GM18868 (cell line): Measurements from ENCODE around the gene SCUBE1.

Experiments used
- ATAC-seq: cut with Tn5 transposase; IDR thresholded peaks from one replicate; pipeline ENCODE4 v1.9.1; 2021; ENCODE audit warnings: mild to moderate bottlenecking, moderate library complexity; ENCODE audit not compliant: unreplicated experiment

Gene SCUBE1

DNA sequence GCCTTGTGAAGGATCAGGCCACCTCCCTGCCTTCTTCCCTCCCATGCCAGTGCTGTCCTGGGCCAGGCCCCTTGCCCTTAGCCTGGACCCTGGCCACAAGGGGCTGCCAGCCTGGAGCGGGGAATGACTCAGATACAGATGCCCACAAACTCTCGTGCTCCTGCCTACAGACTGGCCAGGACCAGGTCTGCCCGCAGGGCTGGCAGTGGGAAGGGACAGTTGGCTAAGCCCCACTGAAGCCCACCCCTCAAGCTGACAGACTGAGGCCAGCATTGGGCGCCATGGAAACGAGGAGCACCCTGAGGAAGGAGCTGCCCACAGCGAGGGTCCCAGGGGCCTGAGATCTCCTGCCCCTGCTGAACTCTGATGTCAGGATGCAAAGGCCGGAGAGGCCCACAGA is 14.1 kb downstream of the SCUBE1 start:
- ATAC-seq, result no peak

DNA sequence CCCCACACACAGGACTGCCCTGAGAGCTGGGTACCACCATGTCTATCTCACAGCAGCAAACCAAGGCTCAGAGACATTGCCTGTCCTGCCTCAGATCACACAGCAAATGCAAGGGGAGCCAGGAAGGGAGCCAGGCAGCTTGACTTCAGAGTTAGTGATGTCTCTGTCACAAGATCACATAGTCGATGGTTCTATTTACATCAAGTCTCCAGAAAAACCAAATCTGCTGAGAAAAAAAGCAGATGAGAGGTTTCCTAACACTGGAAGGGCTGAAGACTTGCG is 16.1 kb downstream of the SCUBE1 start:
- ATAC-seq, result no peak

GRCh38 chr22:43326331-43327156 is 16.6 kb downstream of the SCUBE1 start:
- no peak for ATAC-seq

DNA sequence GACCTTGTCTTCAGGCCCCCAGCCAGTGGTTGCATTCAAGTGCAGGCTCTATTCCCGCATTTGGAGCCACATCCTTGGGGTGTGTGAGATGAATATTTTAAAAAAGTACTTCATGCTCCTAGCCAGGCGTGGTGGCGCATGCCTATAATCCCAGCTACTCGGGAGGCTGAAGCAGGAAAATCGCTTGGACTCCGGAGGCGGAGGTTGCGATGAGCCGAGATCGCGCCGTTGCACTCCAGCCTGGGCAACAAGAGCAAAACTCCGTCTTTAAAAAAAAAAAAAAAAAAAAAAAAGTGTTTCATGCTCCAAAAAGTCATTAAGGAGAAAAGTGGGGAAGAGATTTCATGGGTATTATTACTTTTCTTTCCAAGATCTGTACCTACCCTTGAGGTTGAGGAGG is 18.0 kb downstream of the SCUBE1 start:
- no peak for ATAC-seq

- ATAC-seq, result no peak
These were observed 21.9 kb downstream of the SCUBE1 start for GRCh38 chr22:43320943-43321900.

DNA sequence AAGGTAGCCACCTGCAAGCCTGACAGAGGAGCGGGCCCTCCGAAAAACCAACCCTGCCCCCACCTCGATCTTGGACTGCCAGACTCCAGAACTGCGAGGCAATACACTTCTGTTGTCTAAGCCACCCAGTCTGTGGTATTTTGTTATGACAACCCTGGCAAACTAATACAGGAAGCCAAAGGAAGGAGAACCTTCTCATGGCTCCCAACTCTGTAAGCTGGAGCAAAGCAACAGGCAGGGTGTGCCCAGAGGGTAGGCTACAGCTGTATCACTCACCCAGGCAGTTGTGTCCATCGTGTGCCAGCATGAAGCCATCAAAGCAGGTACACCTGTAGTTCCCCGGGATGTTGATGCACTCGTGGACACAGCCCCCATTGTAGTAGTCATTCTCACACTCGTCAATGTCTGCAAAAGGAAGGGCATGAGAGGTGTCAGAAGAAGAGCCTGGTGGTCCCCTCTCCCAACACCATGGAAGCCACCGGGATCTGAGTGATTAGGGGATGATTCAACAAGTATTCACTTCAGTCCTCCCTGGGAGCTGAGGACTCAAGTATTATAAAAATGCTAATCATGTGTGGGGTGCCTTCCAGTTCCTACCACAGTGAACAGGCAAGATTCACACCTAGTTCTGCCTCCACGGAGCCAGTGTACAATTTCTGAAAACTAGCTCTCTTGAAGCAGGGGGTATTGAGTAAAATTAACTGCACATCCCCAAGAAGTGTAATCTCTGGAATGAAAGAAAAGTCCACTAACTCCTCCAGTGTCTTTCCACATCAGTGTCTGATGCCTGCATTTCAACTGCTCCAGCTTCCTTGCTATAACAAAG is 23.3 kb downstream of the SCUBE1 start:
- no peak for ATAC-seq

DNA sequence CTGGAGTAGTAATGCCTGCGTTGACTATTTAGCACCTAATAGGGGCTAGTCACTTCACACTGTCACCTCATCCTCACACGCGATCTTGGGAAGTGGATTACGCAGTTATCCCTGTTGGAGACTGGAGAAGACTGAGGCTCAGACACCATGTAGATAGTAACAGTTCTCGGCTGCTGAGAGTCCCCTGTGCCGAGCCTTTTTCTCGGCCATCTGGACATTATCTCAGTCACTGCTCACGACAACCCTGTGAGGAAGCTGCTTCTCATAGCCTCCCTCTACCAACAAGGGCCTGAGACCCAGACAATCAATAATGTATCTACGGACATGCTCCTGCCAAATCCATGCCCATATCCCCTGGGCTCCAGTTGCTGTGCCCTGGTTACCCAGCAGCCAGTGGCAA is 25.9 kb downstream of the SCUBE1 start:
- ATAC-seq, result no peak

- no peak for ATAC-seq
These were observed 27.4 kb downstream of the SCUBE1 start for GRCh38 chr22:43315687-43316217.

DNA sequence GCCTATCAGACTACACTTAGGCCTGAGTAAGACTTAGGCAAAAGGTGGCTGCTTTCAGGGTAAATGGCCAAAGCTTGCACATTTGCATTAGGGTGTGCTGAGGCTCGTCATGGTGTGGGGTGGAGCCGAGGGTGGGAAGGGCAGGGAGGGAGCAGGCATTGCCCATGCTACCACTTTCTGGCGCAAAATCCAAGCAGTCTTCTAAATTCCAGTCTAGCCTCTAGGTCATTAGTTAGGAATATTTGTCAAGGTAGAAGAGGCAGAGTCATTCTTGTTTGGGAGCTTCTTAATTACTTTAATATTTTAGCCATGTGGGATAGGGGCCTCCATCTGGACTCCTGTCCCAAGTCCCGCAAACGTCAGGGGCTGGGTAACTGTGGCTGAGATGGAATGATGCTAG is 28.6 kb downstream of the SCUBE1 start:
- ATAC-seq, result no peak

GRCh38 chr22:43313890-43314474 is 29.2 kb downstream of the SCUBE1 start:
- no peak for ATAC-seq

GRCh38 chr22:43313244-43313889 is 29.8 kb downstream of the SCUBE1 start:
- no peak for ATAC-seq

DNA sequence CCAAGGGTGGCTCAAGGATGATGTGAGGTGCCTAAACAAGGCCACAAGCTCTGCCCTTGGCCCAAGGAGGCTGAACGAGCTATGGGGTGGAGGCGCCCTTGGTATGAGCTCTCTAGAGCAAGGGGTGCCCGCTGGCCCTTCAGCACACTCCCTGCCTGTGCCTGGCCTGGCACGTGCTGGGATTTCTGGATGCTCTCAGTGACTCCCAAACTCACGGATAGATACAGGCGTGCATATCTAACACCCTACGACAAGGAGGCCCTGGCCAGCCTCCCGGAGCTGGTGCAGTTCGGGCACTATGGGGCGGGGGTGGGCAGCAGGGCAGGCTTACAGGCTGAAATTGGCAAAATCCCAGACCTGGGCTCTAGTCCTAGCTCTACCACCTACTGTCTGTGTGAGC is 30.6 kb downstream of the SCUBE1 start:
- ATAC-seq, result no peak

DNA sequence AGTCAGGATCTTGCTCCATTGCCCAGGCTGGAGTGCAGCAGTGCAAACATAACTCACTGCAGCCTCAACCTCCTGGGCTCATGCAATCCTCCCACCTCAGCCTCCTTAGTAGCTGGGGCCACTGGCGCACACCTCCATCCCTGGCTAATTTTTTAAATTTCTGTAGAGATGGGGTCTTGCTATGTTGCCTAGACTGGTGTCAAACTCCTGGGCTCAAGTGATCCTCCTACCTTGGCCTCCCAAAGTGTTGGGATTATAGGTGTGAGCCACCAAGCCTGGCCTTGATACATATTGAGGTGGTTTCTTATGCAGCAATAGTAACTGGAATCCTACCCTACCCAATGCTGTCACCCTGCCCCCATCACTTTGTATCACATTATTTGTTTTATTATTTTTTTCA is 32.4 kb downstream of the SCUBE1 start:
- no peak for ATAC-seq

GRCh38 chr22:43310311-43310710 is 32.9 kb downstream of the SCUBE1 start:
- ATAC-seq, result no peak

DNA sequence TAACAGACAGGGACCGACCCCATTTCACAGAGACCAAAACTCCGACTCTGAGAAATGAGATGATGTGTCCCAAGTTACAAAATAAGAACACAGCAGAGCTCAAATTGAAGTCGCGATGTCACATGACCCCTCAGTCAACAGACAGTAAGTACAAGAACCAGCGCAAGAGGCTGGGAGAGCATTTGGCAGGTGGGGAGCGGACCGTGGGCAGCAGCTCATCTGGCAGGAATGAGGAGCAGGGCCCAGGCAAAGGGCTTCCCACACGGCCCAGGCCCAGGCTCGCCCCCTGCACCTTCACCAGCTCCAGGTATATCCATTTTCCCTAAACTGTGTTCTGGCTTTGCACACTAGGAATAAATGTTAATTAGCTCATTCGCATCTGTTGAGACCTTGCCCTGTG is 34.3 kb downstream of the SCUBE1 start:
- ATAC-seq, result no peak

- ATAC-seq, result no peak
These were observed 34.9 kb downstream of the SCUBE1 start for GRCh38 chr22:43308060-43308830.

GRCh38 chr22:43305806-43306205 is 37.4 kb downstream of the SCUBE1 start:
- no peak for ATAC-seq

DNA sequence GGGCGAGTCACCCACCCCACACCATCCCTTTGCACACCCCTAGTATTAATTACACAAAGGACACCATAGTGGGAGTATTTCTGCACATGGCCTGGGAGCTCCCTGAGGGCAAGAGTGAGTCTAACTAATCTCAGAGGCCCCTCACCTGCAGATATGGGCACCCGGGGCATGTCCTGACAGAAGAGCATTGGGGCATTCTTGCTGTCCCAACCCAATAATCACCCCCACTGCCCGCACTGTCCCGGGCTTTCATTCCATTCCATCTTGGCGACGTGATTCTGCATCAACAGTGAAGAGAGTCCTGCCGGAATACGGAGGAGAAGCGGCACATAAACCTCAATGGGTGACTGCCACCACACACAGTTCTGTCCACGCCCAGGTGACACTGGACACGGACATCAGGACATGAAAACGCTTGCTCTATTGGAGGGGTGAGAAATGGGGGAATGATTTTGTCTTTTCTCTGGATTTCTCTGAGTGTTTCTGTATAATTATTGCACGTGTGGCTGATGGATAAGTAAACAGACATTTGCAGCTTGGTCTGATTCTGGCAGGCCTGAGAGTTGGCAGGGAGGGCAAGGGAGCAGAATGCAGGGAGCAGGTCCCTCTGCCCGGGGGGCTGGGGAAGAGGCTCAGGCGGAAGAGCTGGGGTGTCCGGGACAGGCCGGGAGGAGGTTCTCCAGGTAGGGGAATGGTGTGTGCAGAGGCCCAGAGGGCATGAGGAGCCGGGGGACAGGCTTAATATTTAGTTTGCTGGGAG is 38.2 kb downstream of the SCUBE1 start:
- ATAC-seq, result no peak

GRCh38 chr22:43303751-43304150 is 39.4 kb downstream of the SCUBE1 start:
- no peak for ATAC-seq
